GM23338 (cell line): ENCODE results near the gene CCDC30. TPM values are rescaled to one million over a fixed set of nuclear protein-coding genes. Genes with fewer than 3 reads are reported as not detected.

Source experiments
- ATAC-seq: fragments of 200-7000 bp; cut with Tn5 transposase; 3 replicates; pipeline ENCODE4 v1.9.1; 2020
- DNase-seq: peaks from one replicate; pipeline ENCODE4 v3.0.0-alpha.2; 2015; ENCODE audit warnings: low spot score
- H2AFZ ChIP-seq: fragments of 200-600 bp; sonication (generic); 2 replicates; pipeline ENCODE4 v1.8.0; 2016; ENCODE audit warnings: antibody characterized with exemption, mild to moderate bottlenecking, moderate library complexity
- H3F3A ChIP-seq: fragments of 200-600 bp; sonication (generic); replicated peaks from 2 replicates; pipeline ENCODE4 v1.8.0; 2017; ENCODE audit warnings: antibody characterized with exemption, mixed run types, low read depth
- H3K27ac ChIP-seq: fragments of 200-600 bp; sonication (generic); 2 replicates; pipeline ENCODE4 v1.6.1; 2016; ENCODE audit warnings: low read depth
- H3K27me3 ChIP-seq: fragments of 200-600 bp; sonication (generic); 2 replicates; pipeline ENCODE4 v1.8.0; 2016; ENCODE audit warnings: mild to moderate bottlenecking, mixed run types, moderate library complexity; ENCODE audit not compliant: insufficient read depth
- H3K36me3 ChIP-seq: fragments of 200-600 bp; sonication (generic); 2 replicates; pipeline ENCODE4 v1.8.0; 2016; ENCODE audit warnings: mild to moderate bottlenecking; ENCODE audit not compliant: insufficient read depth
- H3K4me1 ChIP-seq: fragments of 200-600 bp; sonication (generic); 2 replicates; pipeline ENCODE4 v1.8.0; 2016; ENCODE audit warnings: mild to moderate bottlenecking, moderate library complexity; ENCODE audit not compliant: insufficient read depth
- H3K4me2 ChIP-seq: fragments of 200-600 bp; sonication (generic); 2 replicates; pipeline ENCODE4 v1.7.1; 2017; ENCODE audit warnings: mixed run types
- H3K4me3 ChIP-seq: fragments of 200-600 bp; sonication (generic); 2 replicates; pipeline ENCODE4 v1.6.1; 2016; ENCODE audit warnings: mixed run types
- H3K79me2 ChIP-seq: fragments of 200-600 bp; sonication (generic); replicated peaks from 2 replicates; pipeline ENCODE4 v1.8.0; 2017; ENCODE audit warnings: mild to moderate bottlenecking; ENCODE audit not compliant: insufficient read depth
- H3K9me2 ChIP-seq: fragments of 200-600 bp; sonication (generic); 2 replicates; pipeline ENCODE4 v1.8.0; 2017; ENCODE audit not compliant: insufficient read depth
- H4K20me1 ChIP-seq: fragments of 200-600 bp; sonication (generic); replicated peaks from 2 replicates; pipeline ENCODE4 v1.8.0; 2017; ENCODE audit warnings: mild to moderate bottlenecking; ENCODE audit not compliant: insufficient read depth
- H3K27ac Mint-ChIP-seq: 2 replicates; pipeline ENCODE4 v1.8.0; 2020; ENCODE audit warnings: inconsistent platforms, mild to moderate bottlenecking, moderate library complexity, mixed read lengths
- H3K27me3 Mint-ChIP-seq: 3 replicates; pipeline ENCODE4 v1.8.0; 2022; ENCODE audit warnings: low read depth, mild to moderate bottlenecking, moderate library complexity, mixed read lengths, inconsistent platforms; ENCODE audit not compliant: insufficient read depth, poor library complexity
- H3K36me3 Mint-ChIP-seq: 3 replicates; pipeline ENCODE4 v1.8.0; 2021; ENCODE audit warnings: low read depth, mild to moderate bottlenecking, inconsistent platforms, moderate library complexity, mixed read lengths
- H3K4me1 Mint-ChIP-seq: 3 replicates; pipeline ENCODE4 v1.8.0; 2020; ENCODE audit warnings: mild to moderate bottlenecking, inconsistent platforms, mixed read lengths
- H3K4me3 Mint-ChIP-seq: 3 replicates; pipeline ENCODE4 v1.8.0; 2021; ENCODE audit warnings: moderate library complexity, mild to moderate bottlenecking, inconsistent platforms, mixed read lengths
- H3K9me3 Mint-ChIP-seq: 3 replicates; pipeline ENCODE4 v1.8.0; 2020; ENCODE audit warnings: moderate library complexity, mild to moderate bottlenecking, inconsistent platforms, mixed read lengths
- CREB1 ChIP-seq: fragments of 250-450 bp; sonication (Bioruptor Pico); IDR thresholded peaks from 2 replicates; pipeline ENCODE4 v1.5.0; 2020; ENCODE audit warnings: low read depth, mild to moderate bottlenecking, moderate library complexity
- EZH2 ChIP-seq: fragments of 200-600 bp; sonication (generic); IDR thresholded peaks from one replicate; pipeline ENCODE4 v1.8.0; 2017; ENCODE audit warnings: antibody characterized with exemption, mild to moderate bottlenecking, low read depth; ENCODE audit not compliant: unreplicated experiment
- EZH2phosphoT487 ChIP-seq: fragments of 200-600 bp; sonication (generic); IDR thresholded peaks from one replicate; pipeline ENCODE4 v1.8.1; 2018; ENCODE audit warnings: antibody characterized with exemption; ENCODE audit not compliant: unreplicated experiment
- JUNB ChIP-seq: IDR thresholded peaks from one replicate; pipeline ENCODE4 v1.6.1; 2016; ENCODE audit warnings: antibody characterized with exemption; ENCODE audit not compliant: unreplicated experiment
- NANOG ChIP-seq: IDR thresholded peaks from 2 replicates; pipeline ENCODE4 v1.6.1; 2016; ENCODE audit warnings: antibody characterized with exemption, borderline replicate concordance
- POLR2AphosphoS5 ChIP-seq: IDR thresholded peaks from 2 replicates; pipeline ENCODE4 v1.6.1; 2016; ENCODE audit warnings: antibody characterized with exemption, low read depth
- STAT1 ChIP-seq: IDR thresholded peaks from one replicate; pipeline ENCODE4 v1.6.1; 2016; ENCODE audit warnings: antibody characterized with exemption; ENCODE audit not compliant: unreplicated experiment
- ZNF114 ChIP-seq: fragments of 250-450 bp; sonication (Bioruptor Pico); IDR thresholded peaks from 2 replicates; pipeline ENCODE4 v1.5.0; 2020; ENCODE audit warnings: mild to moderate bottlenecking, moderate library complexity
- ZNF331 ChIP-seq: fragments of 250-450 bp; sonication (Bioruptor Pico); IDR thresholded peaks from 2 replicates; pipeline ENCODE4 v1.5.0; 2020; ENCODE audit warnings: low read depth, mild to moderate bottlenecking, moderate library complexity
- polyA plus RNA-seq: library from polyadenylated mRNA; unstranded; fragments of >200 nt; fragmentation: Nextera tagmentation; extraction: Ambion mirVana; gene quantifications from 2 replicates; pipeline ENCODE4 v1.2.1, GENCODE V29; 2016
- total RNA-seq: library from RNA; depleted of rRNA; stranded (reverse); fragments of >200 nt; shearing (Covaris generic); gene quantifications from 2 replicates; pipeline ENCODE4 v1.2.3, GENCODE V29; 2014
- TF ChIP-seq, protein P1 (sequence below): IDR thresholded peaks from one replicate; pipeline ENCODE4 v1.6.1; 2018; ENCODE audit warnings: antibody characterized with exemption; ENCODE audit not compliant: unreplicated experiment
- TF ChIP-seq, protein P2 (sequence below), 2 experiments: fragments of 200-600 bp in 1 of 2; sonication (generic) in 1 of 2; conservative IDR thresholded peaks; 2 replicates each; pipeline versions ENCODE4 v1.5.1 to v1.6.1; 2016 to 2017; ENCODE audit warnings: antibody characterized with exemption in 2 of 2, low read depth in 2 of 2, mild to moderate bottlenecking in 2 of 2, moderate library complexity in 1 of 2
- TF ChIP-seq, protein P3 (sequence below): IDR thresholded peaks from 2 replicates; pipeline ENCODE4 v1.6.1; 2016; ENCODE audit warnings: antibody characterized with exemption
- TF ChIP-seq, protein P4 (sequence below): fragments of 250-450 bp; sonication (Bioruptor Pico); IDR thresholded peaks from 2 replicates; pipeline ENCODE4 v1.5.0; 2020; ENCODE audit warnings: mild to moderate bottlenecking, moderate library complexity

The CCDC30 gene
- total and polyA plus RNA-seq, 2 experiments from 2014 or later: 0.56 to 1.8 TPM

DNA sequence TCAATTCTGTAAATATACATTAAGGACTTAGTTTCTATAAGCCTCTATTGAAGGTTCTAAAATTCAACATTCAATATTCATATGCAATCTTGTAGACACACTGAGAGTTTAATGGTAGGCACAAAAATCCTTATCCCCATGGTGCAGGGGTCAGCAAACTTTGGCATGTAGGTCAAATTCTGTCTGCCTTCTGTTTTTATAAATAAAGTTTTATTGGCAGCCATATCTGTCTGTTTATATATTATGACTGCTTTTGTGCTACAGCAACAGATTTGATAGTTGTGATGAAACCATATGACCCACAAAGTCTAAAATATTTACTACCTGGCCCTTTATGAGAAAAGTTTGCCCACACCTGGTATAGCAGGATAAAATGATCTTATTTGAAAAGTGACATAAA is 104.0 kb downstream of the CCDC30 start:
- Histone ChIP-seq H3K4me3 (no peak overlapping the region), H3K27me3 (no peaks in the 10 kb centered on the region), H3K4me2 (no peak overlapping the region), H2AFZ (no peak overlapping the region), H4K20me1 (no peaks in the 10 kb centered on the region), H3F3A (no peaks in the 10 kb centered on the region), H3K27ac (no peak overlapping the region), H3K79me2 (no peaks in the 10 kb centered on the region), H3K9me2 (no peaks in the 10 kb centered on the region), H3K36me3 (no peaks in the 10 kb centered on the region), H3K4me1 (no peaks in the 10 kb centered on the region)
- TF ChIP-seq, protein P1, sequence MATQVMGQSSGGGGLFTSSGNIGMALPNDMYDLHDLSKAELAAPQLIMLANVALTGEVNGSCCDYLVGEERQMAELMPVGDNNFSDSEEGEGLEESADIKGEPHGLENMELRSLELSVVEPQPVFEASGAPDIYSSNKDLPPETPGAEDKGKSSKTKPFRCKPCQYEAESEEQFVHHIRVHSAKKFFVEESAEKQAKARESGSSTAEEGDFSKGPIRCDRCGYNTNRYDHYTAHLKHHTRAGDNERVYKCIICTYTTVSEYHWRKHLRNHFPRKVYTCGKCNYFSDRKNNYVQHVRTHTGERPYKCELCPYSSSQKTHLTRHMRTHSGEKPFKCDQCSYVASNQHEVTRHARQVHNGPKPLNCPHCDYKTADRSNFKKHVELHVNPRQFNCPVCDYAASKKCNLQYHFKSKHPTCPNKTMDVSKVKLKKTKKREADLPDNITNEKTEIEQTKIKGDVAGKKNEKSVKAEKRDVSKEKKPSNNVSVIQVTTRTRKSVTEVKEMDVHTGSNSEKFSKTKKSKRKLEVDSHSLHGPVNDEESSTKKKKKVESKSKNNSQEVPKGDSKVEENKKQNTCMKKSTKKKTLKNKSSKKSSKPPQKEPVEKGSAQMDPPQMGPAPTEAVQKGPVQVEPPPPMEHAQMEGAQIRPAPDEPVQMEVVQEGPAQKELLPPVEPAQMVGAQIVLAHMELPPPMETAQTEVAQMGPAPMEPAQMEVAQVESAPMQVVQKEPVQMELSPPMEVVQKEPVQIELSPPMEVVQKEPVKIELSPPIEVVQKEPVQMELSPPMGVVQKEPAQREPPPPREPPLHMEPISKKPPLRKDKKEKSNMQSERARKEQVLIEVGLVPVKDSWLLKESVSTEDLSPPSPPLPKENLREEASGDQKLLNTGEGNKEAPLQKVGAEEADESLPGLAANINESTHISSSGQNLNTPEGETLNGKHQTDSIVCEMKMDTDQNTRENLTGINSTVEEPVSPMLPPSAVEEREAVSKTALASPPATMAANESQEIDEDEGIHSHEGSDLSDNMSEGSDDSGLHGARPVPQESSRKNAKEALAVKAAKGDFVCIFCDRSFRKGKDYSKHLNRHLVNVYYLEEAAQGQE: no peak
- TF ChIP-seq STAT1 (no peak), ZNF331 (CRISPR knock-in tag) (no peak), POLR2AphosphoS5 (no peak), EZH2phosphoT487 (no peak), CREB1 (no peak), EZH2 (no peak), JUNB (no peak), NANOG (no peak), ZNF114 (CRISPR knock-in tag) (no peak)
- TF ChIP-seq, protein P2, sequence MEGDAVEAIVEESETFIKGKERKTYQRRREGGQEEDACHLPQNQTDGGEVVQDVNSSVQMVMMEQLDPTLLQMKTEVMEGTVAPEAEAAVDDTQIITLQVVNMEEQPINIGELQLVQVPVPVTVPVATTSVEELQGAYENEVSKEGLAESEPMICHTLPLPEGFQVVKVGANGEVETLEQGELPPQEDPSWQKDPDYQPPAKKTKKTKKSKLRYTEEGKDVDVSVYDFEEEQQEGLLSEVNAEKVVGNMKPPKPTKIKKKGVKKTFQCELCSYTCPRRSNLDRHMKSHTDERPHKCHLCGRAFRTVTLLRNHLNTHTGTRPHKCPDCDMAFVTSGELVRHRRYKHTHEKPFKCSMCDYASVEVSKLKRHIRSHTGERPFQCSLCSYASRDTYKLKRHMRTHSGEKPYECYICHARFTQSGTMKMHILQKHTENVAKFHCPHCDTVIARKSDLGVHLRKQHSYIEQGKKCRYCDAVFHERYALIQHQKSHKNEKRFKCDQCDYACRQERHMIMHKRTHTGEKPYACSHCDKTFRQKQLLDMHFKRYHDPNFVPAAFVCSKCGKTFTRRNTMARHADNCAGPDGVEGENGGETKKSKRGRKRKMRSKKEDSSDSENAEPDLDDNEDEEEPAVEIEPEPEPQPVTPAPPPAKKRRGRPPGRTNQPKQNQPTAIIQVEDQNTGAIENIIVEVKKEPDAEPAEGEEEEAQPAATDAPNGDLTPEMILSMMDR (conservative IDR thresholded peaks at IDR 0.05; ENCODE audit: low read depth in 2 of 2): no peak
- TF ChIP-seq, protein P3, sequence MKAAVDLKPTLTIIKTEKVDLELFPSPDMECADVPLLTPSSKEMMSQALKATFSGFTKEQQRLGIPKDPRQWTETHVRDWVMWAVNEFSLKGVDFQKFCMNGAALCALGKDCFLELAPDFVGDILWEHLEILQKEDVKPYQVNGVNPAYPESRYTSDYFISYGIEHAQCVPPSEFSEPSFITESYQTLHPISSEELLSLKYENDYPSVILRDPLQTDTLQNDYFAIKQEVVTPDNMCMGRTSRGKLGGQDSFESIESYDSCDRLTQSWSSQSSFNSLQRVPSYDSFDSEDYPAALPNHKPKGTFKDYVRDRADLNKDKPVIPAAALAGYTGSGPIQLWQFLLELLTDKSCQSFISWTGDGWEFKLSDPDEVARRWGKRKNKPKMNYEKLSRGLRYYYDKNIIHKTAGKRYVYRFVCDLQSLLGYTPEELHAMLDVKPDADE: no peak
- TF ChIP-seq, protein P4, sequence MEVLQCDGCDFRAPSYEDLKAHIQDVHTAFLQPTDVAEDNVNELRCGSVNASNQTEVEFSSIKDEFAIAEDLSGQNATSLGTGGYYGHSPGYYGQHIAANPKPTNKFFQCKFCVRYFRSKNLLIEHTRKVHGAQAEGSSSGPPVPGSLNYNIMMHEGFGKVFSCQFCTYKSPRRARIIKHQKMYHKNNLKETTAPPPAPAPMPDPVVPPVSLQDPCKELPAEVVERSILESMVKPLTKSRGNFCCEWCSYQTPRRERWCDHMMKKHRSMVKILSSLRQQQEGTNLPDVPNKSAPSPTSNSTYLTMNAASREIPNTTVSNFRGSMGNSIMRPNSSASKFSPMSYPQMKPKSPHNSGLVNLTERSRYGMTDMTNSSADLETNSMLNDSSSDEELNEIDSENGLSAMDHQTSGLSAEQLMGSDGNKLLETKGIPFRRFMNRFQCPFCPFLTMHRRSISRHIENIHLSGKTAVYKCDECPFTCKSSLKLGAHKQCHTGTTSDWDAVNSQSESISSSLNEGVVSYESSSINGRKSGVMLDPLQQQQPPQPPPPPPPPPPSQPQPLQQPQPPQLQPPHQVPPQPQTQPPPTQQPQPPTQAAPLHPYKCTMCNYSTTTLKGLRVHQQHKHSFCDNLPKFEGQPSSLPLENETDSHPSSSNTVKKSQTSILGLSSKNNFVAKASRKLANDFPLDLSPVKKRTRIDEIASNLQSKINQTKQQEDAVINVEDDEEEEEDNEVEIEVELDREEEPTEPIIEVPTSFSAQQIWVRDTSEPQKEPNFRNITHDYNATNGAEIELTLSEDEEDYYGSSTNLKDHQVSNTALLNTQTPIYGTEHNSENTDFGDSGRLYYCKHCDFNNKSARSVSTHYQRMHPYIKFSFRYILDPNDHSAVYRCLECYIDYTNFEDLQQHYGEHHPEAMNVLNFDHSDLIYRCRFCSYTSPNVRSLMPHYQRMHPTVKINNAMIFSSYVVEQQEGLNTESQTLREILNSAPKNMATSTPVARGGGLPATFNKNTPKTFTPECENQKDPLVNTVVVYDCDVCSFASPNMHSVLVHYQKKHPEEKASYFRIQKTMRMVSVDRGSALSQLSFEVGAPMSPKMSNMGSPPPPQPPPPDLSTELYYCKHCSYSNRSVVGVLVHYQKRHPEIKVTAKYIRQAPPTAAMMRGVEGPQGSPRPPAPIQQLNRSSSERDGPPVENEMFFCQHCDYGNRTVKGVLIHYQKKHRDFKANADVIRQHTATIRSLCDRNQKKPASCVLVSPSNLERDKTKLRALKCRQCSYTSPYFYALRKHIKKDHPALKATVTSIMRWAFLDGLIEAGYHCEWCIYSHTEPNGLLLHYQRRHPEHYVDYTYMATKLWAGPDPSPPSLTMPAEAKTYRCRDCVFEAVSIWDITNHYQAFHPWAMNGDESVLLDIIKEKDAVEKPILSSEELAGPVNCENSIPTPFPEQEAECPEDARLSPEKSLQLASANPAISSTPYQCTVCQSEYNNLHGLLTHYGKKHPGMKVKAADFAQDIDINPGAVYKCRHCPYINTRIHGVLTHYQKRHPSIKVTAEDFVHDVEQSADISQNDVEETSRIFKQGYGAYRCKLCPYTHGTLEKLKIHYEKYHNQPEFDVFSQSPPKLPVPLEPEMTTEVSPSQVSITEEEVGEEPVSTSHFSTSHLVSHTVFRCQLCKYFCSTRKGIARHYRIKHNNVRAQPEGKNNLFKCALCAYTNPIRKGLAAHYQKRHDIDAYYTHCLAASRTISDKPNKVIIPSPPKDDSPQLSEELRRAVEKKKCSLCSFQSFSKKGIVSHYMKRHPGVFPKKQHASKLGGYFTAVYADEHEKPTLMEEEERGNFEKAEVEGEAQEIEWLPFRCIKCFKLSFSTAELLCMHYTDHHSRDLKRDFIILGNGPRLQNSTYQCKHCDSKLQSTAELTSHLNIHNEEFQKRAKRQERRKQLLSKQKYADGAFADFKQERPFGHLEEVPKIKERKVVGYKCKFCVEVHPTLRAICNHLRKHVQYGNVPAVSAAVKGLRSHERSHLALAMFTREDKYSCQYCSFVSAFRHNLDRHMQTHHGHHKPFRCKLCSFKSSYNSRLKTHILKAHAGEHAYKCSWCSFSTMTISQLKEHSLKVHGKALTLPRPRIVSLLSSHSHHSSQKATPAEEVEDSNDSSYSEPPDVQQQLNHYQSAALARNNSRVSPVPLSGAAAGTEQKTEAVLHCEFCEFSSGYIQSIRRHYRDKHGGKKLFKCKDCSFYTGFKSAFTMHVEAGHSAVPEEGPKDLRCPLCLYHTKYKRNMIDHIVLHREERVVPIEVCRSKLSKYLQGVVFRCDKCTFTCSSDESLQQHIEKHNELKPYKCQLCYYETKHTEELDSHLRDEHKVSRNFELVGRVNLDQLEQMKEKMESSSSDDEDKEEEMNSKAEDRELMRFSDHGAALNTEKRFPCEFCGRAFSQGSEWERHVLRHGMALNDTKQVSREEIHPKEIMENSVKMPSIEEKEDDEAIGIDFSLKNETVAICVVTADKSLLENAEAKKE (CRISPR knock-in tag): no peak
- Mint-ChIP-seq H3K9me3 (no peaks in the 10 kb centered on the region), H3K27ac (no peak overlapping the region), H3K36me3 (no peaks in the 10 kb centered on the region), H3K4me1 (no peaks in the 10 kb centered on the region), H3K4me3 (no peak overlapping the region), H3K27me3 (no peaks in the 10 kb centered on the region)
- no peak for DNase-seq
- no peak for ATAC-seq
